Right lobe of liver (tissue), 6 donors: Measurements from ENCODE around the gene APOOL. TPM values are rescaled to one million over a fixed set of nuclear protein-coding genes. Genes with fewer than 3 reads are reported as not detected.
"Not testable (repeated sequence)": the region's sequence is repeated elsewhere in the genome, so short reads cannot be mapped to it uniquely, and the experiment has no call there.

Source experiments
- ATAC-seq, 4 donors: fragments of 200-7000 bp; cut with Tn5 transposase; one replicate each; pipeline ENCODE4 v1.9.1; 2020; ENCODE audit warnings: mild to moderate bottlenecking in 4 of 4, moderate library complexity in 4 of 4
- DNase-seq, 3 donors: peaks; one replicate each; pipeline ENCODE4 v3.0.0-alpha.2; 2020
- H3K27ac ChIP-seq, 3 donors: fragments of 200-600 bp; one replicate each; pipeline ENCODE4 v1.8.0; 2022
- H3K27me3 ChIP-seq, 2 donors: fragments of 200-600 bp; one replicate each; pipeline ENCODE4 v1.8.0; 2022
- H3K36me3 ChIP-seq, 4 donors: fragments of 200-600 bp; sonication (generic) in 1 of 4; one replicate each; pipeline versions ENCODE4 v1.5.1 to v1.8.0; 2017 to 2022; ENCODE audit warnings: control low read depth in 1 of 4
- H3K4me1 ChIP-seq, 4 donors: fragments of 200-600 bp; sonication (generic) in 1 of 4; one replicate each; pipeline versions ENCODE4 v1.5.1 to v1.8.0; 2017 to 2022; ENCODE audit warnings: control low read depth in 1 of 4
- H3K4me3 ChIP-seq, 3 donors: fragments of 200-600 bp; one replicate each; pipeline ENCODE4 v1.8.0; 2022
- H3K9me3 ChIP-seq, 4 donors: fragments of 200-600 bp; sonication (generic) in 1 of 4; one replicate each; pipeline versions ENCODE4 v1.5.1 to v1.8.0; 2017 to 2022; ENCODE audit warnings: control low read depth in 1 of 4
- POLR2A ChIP-seq: fragments of 450-650 bp; IDR thresholded peaks from one replicate; pipeline ENCODE4 v1.6.1; 2017; ENCODE audit warnings: antibody characterized with exemption, mild to moderate bottlenecking
- WGBS: methylation state at CpG from one replicate; pipeline ENCODE4 v1.1.6; 2018; ENCODE audit warnings: low coverage, low lambda C conversion rate; ENCODE audit not compliant: insufficient coverage; ENCODE audit errors: missing lambda C conversion rate; 5-methylcytosine and 5-hydroxymethylcytosine counted together
- intact Hi-C, 2 donors: fragments of 100-400 bp; cut with DNase I; formaldehyde crosslinking; loops; one replicate each; pipeline versions ENCODE4 v1.11.2 to v1.14.1; 2022
- total RNA-seq, 6 experiments: library from RNA; depleted of rRNA in 2 of 6; stranded (reverse); fragments of >200 nt in 2 of 6; fragmentation: NEBNext Ultra II Directional in 3 of 6; extraction: Animal tissue kit (Norgen Biotek cat#: 25700) in 3 of 6; gene quantifications; one replicate each; pipeline versions ENCODE4 v1.1.0 to v1.2.4, GENCODE V29; 2016 to 2023
- TF ChIP-seq, protein P1 (sequence below), 4 donors: fragments of 200-600 bp in 3 of 4; fragments of 450-650 bp in 1 of 4; IDR thresholded peaks; one replicate each; pipeline versions ENCODE4 v1.5.1 to v1.8.0; 2016 to 2022; ENCODE audit warnings: antibody characterized with exemption in 4 of 4, mild to moderate bottlenecking in 2 of 4
- donor health status: DM: no; HTN: yes; CAD: no.
- donor health status: DM: no; HTN: no; CAD: no.
- donor health status: DM: no; HTN: no; CAD: no.
- donor health status: DM: no; HTN: yes; CAD: no.
- donor health status: DM: no; HTN: yes; CAD: no.

APOOL gene
- total RNA-seq, 6 experiments from 2014 or later = 14.3 to 25.3 (median 20.0) TPM

DNA sequence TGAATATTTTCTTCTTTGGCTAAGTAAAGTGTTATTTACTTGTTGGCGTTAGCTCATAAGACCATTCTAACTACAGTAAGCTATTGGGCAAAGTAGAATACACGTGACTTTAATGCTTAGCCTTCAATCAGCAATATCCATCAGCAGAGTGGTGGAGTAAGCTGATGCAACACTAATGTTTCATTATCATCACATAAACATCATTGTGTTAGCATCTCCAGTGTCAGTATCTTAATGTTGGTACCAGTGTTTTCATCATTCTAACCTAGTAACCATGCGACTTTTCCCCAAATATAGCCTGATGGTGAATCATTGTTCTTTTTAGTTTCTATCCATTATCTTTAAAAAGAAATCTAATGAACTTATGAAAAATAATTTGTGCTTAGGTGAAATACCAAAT lies 48.5 kb downstream of the APOOL start:
- Histone ChIP-seq H3K36me3 (no peaks in the 10 kb centered on the region), H3K4me3 (no peak overlapping the region), H3K4me1 (no peaks in the 10 kb centered on the region), H3K27me3 (peaks cover 0 to 7% of the 10 kb centered on the region in 2 donors), H3K9me3 (no peaks in the 10 kb centered on the region), H3K27ac (no peak overlapping the region)
- no peak for DNase-seq
- TF ChIP-seq, protein P1, sequence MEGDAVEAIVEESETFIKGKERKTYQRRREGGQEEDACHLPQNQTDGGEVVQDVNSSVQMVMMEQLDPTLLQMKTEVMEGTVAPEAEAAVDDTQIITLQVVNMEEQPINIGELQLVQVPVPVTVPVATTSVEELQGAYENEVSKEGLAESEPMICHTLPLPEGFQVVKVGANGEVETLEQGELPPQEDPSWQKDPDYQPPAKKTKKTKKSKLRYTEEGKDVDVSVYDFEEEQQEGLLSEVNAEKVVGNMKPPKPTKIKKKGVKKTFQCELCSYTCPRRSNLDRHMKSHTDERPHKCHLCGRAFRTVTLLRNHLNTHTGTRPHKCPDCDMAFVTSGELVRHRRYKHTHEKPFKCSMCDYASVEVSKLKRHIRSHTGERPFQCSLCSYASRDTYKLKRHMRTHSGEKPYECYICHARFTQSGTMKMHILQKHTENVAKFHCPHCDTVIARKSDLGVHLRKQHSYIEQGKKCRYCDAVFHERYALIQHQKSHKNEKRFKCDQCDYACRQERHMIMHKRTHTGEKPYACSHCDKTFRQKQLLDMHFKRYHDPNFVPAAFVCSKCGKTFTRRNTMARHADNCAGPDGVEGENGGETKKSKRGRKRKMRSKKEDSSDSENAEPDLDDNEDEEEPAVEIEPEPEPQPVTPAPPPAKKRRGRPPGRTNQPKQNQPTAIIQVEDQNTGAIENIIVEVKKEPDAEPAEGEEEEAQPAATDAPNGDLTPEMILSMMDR (IDR thresholded peaks at IDR 0.05) = no peak
- TF ChIP-seq POLR2A = no peak
- 23% methylated on average over 3 of the region's 3 CpGs for WGBS
- intact Hi-C loops = no loop called here
- no peak for ATAC-seq

DNA sequence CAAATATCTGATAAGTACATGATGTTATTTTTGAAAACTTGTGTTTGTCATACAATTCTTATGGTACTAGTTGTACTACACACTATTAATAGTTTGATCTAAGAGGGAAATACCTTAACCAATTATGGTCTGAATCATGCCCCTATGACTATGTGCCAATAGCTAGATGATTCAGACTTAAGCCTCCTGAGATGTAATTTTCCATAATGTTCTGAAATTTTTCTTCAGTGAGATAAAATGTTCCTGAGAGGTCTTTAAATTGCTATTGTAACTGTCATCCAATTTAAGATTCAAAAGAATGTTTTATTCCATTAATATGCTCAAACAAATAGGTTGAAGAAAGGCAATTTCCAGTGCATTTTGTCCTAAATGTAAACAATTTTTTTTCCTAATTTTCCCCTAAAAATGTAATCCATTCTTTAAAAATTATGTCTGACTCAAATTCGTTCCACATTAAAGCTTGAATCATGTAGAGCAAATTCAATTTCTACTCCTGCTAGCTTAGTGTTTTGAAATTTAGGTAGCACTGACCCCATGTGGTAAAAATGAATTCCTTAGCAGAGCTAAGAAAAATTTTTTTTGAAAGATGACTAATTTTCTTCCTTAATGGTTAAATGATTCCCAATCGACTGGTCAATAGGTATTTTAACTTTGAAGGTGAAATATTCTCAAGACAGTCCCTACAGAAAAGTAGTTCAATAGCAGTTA lies 49.1 kb downstream of the APOOL start:
- intact Hi-C loops = no loop called here
- Histone ChIP-seq H3K4me1 (no peaks in the 10 kb centered on the region), H3K9me3 (no peaks in the 10 kb centered on the region), H3K27me3 (peaks cover 0 to 7% of the 10 kb centered on the region in 2 donors), H3K4me3 (no peak overlapping the region), H3K27ac (no peak overlapping the region), H3K36me3 (no peaks in the 10 kb centered on the region)
- no peak for DNase-seq
- no peak for TF ChIP-seq POLR2A
- TF ChIP-seq, protein P1 (IDR thresholded peaks at IDR 0.05) = peak; percentile 21 to 50 (median 34)
- ATAC-seq = no peak
- WGBS = 13% methylated on average over 2 of the region's 2 CpGs

DNA sequence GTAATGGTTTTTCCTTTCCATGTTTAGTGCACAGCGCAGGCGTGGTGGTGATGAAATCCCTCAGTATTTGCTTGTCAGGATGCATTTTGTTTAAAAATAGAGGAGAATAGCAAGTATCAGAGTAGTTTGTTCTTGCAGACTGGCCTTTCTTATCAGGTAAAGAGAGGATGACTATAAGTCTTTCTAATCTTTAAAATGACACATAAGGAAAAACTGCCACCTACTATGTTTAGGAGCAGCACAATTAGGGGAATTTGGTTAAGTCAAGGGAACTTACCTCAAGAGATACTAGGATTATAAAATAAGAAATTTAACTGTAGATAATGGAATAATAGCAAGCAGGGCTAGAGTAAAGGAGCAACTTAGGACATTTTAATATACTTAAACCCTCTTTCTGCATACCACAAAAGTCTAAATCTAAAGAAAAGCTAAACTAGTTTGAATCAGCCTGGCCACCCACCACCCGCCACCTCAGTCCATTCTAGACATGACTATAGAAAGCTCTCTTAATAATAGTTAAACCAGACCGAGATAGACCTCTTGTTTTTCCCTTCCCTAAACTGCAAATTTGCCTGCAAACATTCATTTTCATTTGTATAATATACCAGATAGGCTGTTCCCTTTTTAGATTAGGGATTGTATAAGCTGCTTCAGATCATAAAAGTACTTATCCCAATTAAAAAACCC lies 62.0 kb downstream of the APOOL start:
- ATAC-seq = no peak
- 35% methylated on average over 4 of the region's 4 CpGs for WGBS
- no peaks in the 10 kb centered on the region for H3K4me1 ChIP-seq
- no peak for DNase-seq
- H3K27ac ChIP-seq = no peak overlapping the region
- H3K36me3 ChIP-seq = no peaks in the 10 kb centered on the region
- TF ChIP-seq POLR2A = no peak
- TF ChIP-seq, protein P1 (IDR thresholded peaks at IDR 0.05) = no peak
- H3K4me3 ChIP-seq = no peak overlapping the region
- H3K27me3 ChIP-seq = no peaks in the 10 kb centered on the region
- intact Hi-C loops = no loop called here
- H3K9me3 ChIP-seq = no peaks in the 10 kb centered on the region

DNA sequence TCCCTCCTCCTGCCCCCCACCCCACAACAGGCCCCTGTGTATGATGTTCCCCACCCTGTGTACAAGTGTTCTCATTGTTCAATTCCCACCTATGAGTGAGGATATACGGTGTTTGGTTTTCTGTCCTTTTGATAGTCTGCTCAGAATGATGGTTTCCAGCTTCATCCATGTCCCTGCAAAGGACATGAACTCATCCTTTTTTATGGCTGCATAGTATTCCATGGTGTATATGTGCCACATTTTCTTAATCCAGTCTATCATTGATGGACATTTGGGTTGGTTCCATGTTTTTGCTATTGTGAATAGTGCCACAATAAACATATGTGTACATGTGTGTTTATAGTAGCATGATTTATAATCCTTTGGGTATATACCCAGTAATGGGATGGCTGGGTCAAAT lies 73.6 kb downstream of the APOOL start:
- intact Hi-C loops, DNase-seq, H3K9me3 ChIP-seq, H3K4me1 ChIP-seq, H3K36me3 ChIP-seq, H3K27me3 ChIP-seq, H3K4me3 ChIP-seq, H3K27ac ChIP-seq, ATAC-seq: not testable (repeated sequence)
- 62% methylated on average over 1 of the region's 1 CpG for WGBS

DNA sequence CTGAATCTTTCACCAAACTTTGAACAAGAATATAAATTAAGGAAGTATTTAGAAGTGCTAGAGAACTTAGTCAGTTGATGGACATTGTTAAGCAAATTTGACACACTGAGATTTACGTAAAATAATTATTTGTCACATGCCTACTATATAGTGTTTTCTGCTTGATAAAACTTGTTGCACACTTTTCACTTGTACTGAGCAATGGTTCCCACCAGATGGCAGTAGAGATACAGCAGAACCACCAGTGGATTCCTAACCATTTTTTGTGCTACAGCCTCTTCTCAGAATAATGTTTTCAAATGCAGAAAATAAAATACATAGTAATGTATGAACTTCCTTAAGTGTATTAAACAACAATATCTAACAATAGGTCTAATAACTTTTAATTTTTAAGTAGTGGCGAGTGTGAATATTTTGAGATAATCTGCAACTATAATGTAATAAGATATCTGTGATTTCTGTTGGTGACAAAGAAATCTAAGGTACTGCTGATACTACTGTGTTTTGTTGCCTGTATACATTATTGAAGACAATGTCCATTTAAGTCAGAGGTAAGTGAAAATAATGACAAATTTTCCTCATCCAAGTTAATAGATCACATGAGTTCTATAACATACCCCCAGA lies 81.2 kb downstream of the APOOL start:
- intact Hi-C loops = no loop called here
- no peak overlapping the region for H3K27ac ChIP-seq
- 34% methylated on average over 2 of the region's 2 CpGs for WGBS
- no peaks in the 10 kb centered on the region for H3K4me1 ChIP-seq
- DNase-seq (no peak), ATAC-seq (peak; percentile 68 to 78 (median 76))
- H3K9me3 ChIP-seq = no peaks in the 10 kb centered on the region
- TF ChIP-seq, protein P1 (IDR thresholded peaks at IDR 0.05) = peak; percentile 58 to 95 (median 90)
- no peak for TF ChIP-seq POLR2A
- H3K27me3 ChIP-seq = peaks cover 0 to 7% of the 10 kb centered on the region in 2 donors
- H3K4me3 ChIP-seq = no peak overlapping the region
- H3K36me3 ChIP-seq = no peaks in the 10 kb centered on the region
